Muscle layer of colon (tissue), 2 donors: ENCODE measurements around the gene LCK.
A peak's percentile ranks its signal among the peaks of the same experiment; 100 is the strongest.

Experiments used
- H3K27ac ChIP-seq: one replicate; pipeline ENCODE4 v1.7.0; 2013; ENCODE audit warnings: low read depth, mild to moderate bottlenecking, low read length, moderate library complexity
- H3K27me3 ChIP-seq, 2 donors: one replicate each; pipeline ENCODE4 v1.7.0; 2013; ENCODE audit warnings: low read length in 2 of 2, mild to moderate bottlenecking in 2 of 2; ENCODE audit not compliant: insufficient read depth in 2 of 2, control insufficient read depth in 1 of 2
- H3K36me3 ChIP-seq: one replicate; pipeline ENCODE4 v1.7.0; 2013; ENCODE audit warnings: mild to moderate bottlenecking, low read length; ENCODE audit not compliant: insufficient read depth
- H3K4me1 ChIP-seq: one replicate; pipeline ENCODE4 v1.7.0; 2013; ENCODE audit warnings: mild to moderate bottlenecking, low read length; ENCODE audit not compliant: insufficient read depth
- H3K4me3 ChIP-seq, 2 donors: one replicate each; pipeline ENCODE4 v1.7.0; 2013; ENCODE audit warnings: low read length in 2 of 2, low read depth in 1 of 2, mild to moderate bottlenecking in 1 of 2, moderate library complexity in 1 of 2
- H3K9ac ChIP-seq: one replicate; pipeline ENCODE4 v1.7.0; 2013; ENCODE audit warnings: low read length
- H3K9me3 ChIP-seq: one replicate; pipeline ENCODE4 v1.7.0; 2013; ENCODE audit warnings: mild to moderate bottlenecking, low read length
- donor health status: abdominal sarcoma.
- donor health status: Adenocarcinoma of cecum.

Gene LCK

DNA sequence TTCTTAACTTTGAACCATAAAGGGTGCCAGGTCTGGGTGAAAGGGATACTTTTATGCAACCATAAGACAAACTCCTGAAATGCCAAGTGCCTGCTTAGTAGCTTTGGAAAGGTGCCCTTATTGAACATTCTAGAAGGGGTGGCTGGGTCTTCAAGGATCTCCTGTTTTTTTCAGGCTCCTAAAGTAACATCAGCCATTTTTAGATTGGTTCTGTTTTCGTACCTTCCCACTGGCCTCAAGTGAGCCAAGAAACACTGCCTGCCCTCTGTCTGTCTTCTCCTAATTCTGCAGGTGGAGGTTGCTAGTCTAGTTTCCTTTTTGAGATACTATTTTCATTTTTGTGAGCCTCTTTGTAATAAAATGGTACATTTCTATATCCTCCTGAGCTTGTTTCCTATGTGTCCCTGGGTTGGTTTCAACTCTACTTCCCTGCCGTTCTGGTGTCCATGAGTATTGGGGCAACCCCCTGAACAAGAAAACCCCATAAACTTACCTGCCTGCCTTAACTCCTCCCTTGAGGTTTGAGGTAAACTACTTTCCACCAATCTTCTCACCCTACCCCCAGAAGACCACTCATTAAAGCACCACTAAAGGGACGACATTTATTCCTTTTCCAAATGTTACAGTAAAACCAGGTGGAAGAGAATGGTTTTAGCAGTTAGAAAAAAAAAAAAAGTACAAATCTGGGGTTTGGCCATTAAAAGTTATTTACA is 82.3 kb downstream of the LCK start:
- no peak overlapping the region for H3K4me3 ChIP-seq
- H3K9ac ChIP-seq = no peak overlapping the region
- H3K36me3 ChIP-seq = peaks cover 44% of the 10 kb centered on the region
- H3K27me3 ChIP-seq = peaks cover 0 to 7% of the 10 kb centered on the region in 2 donors
- H3K9me3 ChIP-seq = no peaks in the 10 kb centered on the region
- peaks cover 7% of the 10 kb centered on the region for H3K4me1 ChIP-seq
- H3K27ac ChIP-seq = no peak overlapping the region

DNA sequence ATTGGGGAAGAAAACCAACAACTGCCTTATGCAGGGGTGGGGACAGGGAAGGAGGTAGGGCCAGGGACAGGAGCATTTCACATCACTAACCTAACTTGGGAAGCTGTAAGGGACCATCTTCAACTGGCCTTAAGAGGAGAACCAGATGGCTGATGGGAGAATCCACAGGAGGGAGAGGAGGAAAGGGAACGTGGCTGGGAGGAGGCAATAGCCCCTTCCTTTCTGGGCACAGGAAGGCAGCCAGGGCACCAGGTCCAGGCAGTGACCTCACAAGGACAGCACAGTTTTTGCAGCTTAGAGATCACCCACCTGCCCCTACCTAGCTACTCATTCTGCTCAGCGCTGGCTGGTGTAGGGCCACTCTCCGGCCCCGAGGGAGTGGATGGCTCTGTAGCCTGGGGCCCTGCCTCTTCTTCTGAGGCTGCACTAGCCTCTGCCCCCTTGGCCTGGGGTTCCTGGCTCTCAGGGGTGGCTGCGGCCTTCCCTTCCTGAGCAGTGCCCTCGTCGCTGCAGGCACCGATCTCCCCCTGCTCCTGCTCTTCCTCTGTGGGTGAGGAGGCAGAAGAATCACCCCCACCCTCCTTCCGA is 83.3 kb downstream of the LCK start:
- Histone ChIP-seq H3K27me3 (peaks cover 0 to 7% of the 10 kb centered on the region in 2 donors), H3K9me3 (no peaks in the 10 kb centered on the region), H3K4me1 (peaks cover 7% of the 10 kb centered on the region), H3K36me3 (peaks cover 35% of the 10 kb centered on the region), H3K27ac (no peak overlapping the region), H3K4me3 (peak overlapping the region; percentile 50 to 64), H3K9ac (no peak overlapping the region)

DNA sequence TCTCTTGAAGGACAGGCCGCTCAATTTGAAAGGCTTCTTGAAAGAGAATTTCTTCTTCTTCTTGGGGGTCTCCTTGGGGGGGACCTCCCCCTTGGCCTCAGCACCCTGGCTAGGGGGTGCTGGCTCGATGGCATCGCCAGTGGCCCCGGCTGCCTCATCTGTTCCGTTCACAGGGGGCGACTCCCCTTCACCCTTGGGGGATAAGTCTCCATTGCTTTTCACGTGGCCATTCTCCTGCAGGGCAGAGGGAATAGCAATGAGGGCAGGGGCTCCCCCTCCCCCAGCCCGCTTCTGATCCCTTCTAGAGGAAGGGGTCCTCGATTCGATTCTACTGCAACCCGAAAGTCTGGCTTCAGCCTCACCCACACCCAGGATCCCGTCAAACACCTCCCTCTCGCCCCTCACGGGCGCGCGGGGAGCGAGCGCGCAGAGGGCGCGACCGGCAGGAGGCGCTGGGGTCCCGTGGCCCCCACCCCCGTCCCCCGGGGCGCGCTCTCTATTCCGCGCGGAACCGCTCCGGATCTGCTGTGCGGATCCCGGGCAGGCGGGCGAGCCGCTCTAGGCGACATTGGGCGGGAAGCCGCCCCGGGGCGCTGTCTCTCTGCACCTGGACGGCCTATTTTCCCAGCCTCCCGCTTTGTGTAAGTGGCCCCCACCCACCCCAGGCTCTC is 83.9 kb downstream of the LCK start:
- peak overlapping the region; percentile 50 to 64 for H3K4me3 ChIP-seq
- no peak overlapping the region for H3K9ac ChIP-seq
- peaks cover 0 to 7% of the 10 kb centered on the region in 2 donors for H3K27me3 ChIP-seq
- H3K36me3 ChIP-seq = peaks cover 28% of the 10 kb centered on the region
- H3K4me1 ChIP-seq = peaks cover 7% of the 10 kb centered on the region
- no peaks in the 10 kb centered on the region for H3K9me3 ChIP-seq
- H3K27ac ChIP-seq = no peak overlapping the region

DNA sequence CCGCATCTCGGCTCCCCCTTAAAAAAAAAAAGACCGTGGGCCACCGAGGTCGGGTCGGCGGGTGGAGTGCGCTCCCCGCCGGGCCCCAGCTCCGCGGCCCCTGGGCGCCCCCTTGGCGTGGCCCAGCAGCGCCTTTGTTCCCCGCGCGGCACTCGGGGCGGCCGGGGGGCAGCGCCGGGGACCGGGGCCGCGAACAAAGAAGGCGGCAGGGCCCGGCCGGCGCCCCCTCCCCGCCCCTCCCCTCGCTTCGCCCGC is 84.4 kb downstream of the LCK start:
- H3K36me3 ChIP-seq = peaks cover 24% of the 10 kb centered on the region
- H3K4me1 ChIP-seq = peaks cover 7% of the 10 kb centered on the region
- H3K4me3 ChIP-seq = peak overlapping the region; percentile 50 to 64
- H3K9ac ChIP-seq = no peak overlapping the region
- H3K27ac ChIP-seq = no peak overlapping the region
- H3K9me3 ChIP-seq = no peaks in the 10 kb centered on the region
- peaks cover 0 to 7% of the 10 kb centered on the region in 2 donors for H3K27me3 ChIP-seq
